GM18499 (cell line): ENCODE results near the gene EBF3.
"Not testable (repeated sequence)": the region's sequence is repeated elsewhere in the genome, so short reads cannot be mapped to it uniquely, and the experiment has no call there.

ENCODE experiments used
- ATAC-seq: cut with Tn5 transposase; IDR thresholded peaks from one replicate; pipeline ENCODE4 v1.9.1; 2021; ENCODE audit warnings: moderate number of reproducible peaks; ENCODE audit not compliant: insufficient read depth, unreplicated experiment

EBF3 gene

GRCh38 chr10:129932751-129933433, 31.2 kb downstream of the EBF3 start:
- no peak for ATAC-seq

GRCh38 chr10:129932182-129932581, 31.9 kb downstream of the EBF3 start:
- ATAC-seq = no peak

GRCh38 chr10:129929343-129930292, 34.5 kb downstream of the EBF3 start:
- ATAC-seq = no peak

GRCh38 chr10:129927351-129928120, 36.5 kb downstream of the EBF3 start:
- no peak for ATAC-seq

- no peak for ATAC-seq
Observed at GRCh38 chr10:129926066-129927055, 37.7 kb downstream of the EBF3 start.

GRCh38 chr10:129924375-129925085, 39.5 kb downstream of the EBF3 start:
- no peak for ATAC-seq

- ATAC-seq = no peak
Observed at GRCh38 chr10:129922598-129923123, 41.4 kb downstream of the EBF3 start.

- no peak for ATAC-seq
Observed at GRCh38 chr10:129921801-129922597, 42.1 kb downstream of the EBF3 start.

GRCh38 chr10:129921065-129921670, 42.9 kb downstream of the EBF3 start:
- no peak for ATAC-seq

GRCh38 chr10:129920187-129920586, 43.9 kb downstream of the EBF3 start:
- ATAC-seq = not testable (repeated sequence)

- no peak for ATAC-seq
Observed at GRCh38 chr10:129919358-129919757, 44.7 kb downstream of the EBF3 start.

GRCh38 chr10:129918836-129919235, 45.2 kb downstream of the EBF3 start:
- ATAC-seq = no peak

GRCh38 chr10:129918401-129918800, 45.7 kb downstream of the EBF3 start:
- no peak for ATAC-seq

- no peak for ATAC-seq
Observed at GRCh38 chr10:129917936-129918335, 46.1 kb downstream of the EBF3 start.

GRCh38 chr10:129916506-129916995, 47.5 kb downstream of the EBF3 start:
- ATAC-seq = no peak

GRCh38 chr10:129915526-129916378, 48.3 kb downstream of the EBF3 start:
- no peak for ATAC-seq
